Ovary (tissue), 3 donors: ENCODE data around the gene BPTF.

Experiments used
- CTCF ChIP-seq, 3 donors: fragments of 450-650 bp in 2 of 3; fragments of 200-600 bp in 1 of 3; IDR thresholded peaks; one replicate each; pipeline versions ENCODE4 v1.5.1 to v1.8.0; 2016 to 2022; ENCODE audit warnings: antibody characterized with exemption in 3 of 3, mild to moderate bottlenecking in 1 of 3
- EP300 ChIP-seq: sonication (generic); formaldehyde crosslinking; IDR thresholded peaks from one replicate; pipeline ENCODE4 v1.6.1; 2017; ENCODE audit warnings: antibody characterized with exemption
- POLR2A ChIP-seq: fragments of 450-650 bp; IDR thresholded peaks from one replicate; pipeline ENCODE4 v1.6.1; 2017; ENCODE audit warnings: antibody characterized with exemption, mild to moderate bottlenecking, moderate library complexity
- donor health status: DM: no; HTN: no; CAD: no.

GRCh38 chr17:67800495-67800928, 24.8 kb upstream of the BPTF start:
- TF ChIP-seq CTCF (IDR thresholded peaks at IDR 0.05) = no peak
- TF ChIP-seq EP300 = no peak
- TF ChIP-seq POLR2A = no peak
